CD4-positive, alpha-beta T cell treated with Interleukin-15 for 1 hour (primary cell): ENCODE results near the gene ARHGAP1.
"Not testable (repeated sequence)": the region's sequence is repeated elsewhere in the genome, so short reads cannot be mapped to it uniquely, and the experiment has no call there.

ENCODE experiments used
- DNase-seq: peaks from one replicate; pipeline ENCODE4 v3.0.0-alpha.2; 2020

The ARHGAP1 gene

DNA sequence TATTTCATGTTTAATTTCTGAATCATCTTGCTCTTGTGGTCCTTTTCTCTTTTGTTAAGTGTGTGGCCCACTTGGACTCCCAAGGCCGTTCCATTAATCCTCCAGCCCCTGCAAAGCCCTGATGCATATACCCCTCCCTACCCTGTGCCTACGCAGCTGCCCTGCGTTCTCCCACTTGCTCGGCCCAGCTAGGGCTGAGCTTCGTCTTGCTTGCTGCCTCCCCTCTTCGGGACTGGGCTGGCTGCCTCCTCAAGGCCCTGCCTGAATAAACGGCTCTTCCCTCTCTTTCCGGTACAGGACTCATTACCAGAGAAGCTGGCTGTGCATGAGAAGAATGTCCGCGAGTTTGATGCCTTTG lies 28.5 kb downstream of the ARHGAP1 start:
- no peak for DNase-seq

DNA sequence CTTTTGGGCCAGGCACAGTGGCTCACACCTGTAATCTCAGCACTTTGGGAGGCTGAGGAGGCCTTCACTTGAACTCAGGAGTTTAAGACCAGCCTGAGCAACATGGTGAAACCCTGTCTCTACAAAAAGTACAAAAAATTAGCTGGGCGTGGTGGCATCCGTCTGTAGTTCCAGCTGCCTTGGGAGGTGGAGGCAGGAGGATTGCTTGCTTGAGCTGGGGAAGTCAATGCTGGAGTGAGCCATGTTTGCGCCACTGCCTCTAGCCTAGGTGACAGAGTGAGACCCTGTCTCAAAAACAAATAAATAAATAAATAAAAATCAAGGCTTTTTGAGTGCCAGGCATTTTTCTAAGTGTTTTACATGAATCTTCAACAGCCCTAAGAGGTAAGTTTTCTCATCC lies 29.9 kb downstream of the ARHGAP1 start:
- not testable (repeated sequence) for DNase-seq

DNA sequence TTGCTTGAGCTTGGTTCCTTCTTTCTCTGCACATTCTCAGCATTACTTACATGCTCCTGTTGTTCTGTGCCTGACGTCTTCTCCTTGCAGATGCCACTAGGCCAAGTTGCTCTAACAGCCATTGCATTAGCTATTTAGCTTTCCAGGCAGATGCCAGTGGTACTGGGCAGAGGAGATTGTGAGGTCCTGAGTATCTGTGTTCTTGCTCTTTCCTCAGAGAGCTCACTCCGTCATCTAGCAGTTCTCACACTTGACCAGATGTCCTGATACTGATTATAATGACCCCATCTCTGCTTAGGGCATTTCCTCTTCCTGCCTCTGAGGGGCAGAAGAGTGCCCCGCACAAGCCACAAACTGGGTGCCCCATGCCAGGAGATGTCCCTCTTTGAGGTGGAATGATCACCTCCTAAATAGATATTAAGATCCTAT lies 30.7 kb downstream of the ARHGAP1 start:
- no peak for DNase-seq

DNA sequence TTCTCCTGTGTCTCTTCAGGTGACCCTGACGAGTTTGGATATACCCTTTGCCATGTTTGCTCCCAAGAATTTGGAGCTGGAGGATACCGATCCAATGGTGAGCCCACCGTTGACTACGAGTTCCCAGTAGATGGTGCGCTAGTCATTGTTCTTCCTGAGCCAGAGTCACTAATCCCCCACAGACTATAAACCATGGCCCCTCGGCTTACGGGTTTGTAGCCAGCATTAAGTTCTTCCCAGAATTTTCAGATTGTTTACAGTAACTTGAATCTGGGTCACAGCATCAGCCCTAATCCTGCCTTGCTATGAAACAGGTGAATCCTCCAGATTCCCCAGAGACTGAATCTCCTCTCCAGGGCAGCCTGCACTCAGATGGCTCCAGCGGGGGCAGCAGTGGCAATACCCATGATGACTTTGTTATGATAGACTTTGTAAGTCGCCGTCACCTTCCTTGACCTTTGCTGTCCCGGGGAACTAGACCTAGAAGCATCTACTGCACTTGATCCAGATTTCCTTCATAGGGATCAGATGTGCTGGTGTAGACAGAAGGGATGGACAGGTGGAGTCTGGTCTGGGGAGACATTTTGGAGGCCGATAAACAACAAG lies 31.8 kb downstream of the ARHGAP1 start:
- no peak for DNase-seq

DNA sequence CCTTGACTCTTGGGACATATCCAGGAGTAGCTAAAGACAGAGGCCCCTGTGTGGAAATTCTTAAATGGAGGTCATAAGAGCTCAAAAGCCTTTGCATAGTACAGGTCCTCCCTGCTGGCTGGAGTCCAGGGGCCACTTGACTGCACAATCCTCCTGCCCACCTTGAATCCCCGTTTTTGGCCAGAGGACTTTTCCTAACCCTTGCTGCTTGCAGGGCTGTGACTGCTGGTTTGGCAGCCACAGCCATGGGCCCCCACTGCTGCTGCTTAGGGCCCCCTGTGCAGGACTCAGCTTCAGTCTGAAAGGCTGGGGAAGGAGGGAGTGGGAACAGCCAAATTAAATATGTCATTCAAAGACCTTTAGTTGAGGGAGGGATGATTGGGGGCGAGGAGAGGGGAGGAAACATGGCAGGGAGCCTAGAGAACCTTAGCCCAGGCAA lies 33.4 kb downstream of the ARHGAP1 start:
- DNase-seq, result no peak

DNA sequence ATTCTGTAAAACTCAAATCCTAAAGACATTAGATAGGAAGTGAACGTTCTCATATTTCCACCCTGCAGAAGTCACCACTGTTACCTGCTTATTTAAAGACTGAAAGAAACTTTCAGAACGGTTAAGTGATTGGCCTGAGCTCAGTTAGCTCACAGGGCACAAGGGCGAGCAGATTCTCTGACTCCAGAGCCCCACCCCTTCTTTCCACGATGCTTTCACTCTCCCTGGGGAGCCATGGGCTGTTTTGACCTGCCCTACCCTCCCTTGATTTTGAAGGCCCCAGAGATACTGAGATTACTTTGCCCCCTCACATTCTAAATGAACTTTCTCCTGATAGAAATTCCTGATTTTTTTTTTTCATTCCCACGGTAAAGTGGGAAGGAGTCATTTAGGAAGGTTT lies 33.9 kb downstream of the ARHGAP1 start:
- no peak for DNase-seq

DNA sequence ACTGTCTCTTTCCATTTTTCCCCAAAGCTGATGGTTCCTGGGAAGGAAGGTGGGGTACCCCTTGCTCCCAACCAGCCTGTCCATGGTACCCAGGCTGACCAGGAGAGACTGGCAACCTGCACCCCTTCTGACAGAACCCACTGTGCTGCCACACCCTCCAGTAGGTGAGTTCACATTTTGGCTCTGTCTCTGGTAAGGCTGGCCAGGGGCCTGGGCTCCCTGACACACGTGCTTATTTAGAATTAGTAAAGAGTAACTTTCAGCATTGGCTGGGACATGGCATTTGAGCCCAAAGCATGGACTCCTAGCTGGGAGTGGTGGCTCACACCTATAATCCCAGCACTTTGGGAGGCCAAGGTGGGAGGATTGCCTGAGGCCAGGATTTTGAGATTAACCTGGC lies 35.1 kb downstream of the ARHGAP1 start:
- DNase-seq, result no peak

DNA sequence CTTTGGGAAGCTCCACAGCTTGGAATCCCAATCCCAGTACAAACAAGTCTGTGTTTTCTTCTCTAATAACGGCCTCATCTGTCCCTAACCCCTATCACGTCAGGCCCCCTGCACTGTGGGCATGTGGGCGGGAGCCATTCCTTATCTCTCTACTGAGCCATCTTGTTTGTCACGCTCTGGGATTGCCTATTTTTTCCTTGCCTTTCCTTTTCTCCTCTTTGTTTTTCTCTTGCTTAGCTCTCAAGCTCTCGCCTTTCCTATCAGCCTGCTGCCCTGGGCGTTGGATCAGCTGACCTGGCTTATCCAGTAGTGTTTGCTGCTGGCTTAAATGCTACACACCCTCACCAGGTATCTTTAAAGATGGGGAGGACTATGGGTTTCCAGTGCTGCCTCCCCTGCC lies 35.8 kb downstream of the ARHGAP1 start:
- DNase-seq, result no peak

DNA sequence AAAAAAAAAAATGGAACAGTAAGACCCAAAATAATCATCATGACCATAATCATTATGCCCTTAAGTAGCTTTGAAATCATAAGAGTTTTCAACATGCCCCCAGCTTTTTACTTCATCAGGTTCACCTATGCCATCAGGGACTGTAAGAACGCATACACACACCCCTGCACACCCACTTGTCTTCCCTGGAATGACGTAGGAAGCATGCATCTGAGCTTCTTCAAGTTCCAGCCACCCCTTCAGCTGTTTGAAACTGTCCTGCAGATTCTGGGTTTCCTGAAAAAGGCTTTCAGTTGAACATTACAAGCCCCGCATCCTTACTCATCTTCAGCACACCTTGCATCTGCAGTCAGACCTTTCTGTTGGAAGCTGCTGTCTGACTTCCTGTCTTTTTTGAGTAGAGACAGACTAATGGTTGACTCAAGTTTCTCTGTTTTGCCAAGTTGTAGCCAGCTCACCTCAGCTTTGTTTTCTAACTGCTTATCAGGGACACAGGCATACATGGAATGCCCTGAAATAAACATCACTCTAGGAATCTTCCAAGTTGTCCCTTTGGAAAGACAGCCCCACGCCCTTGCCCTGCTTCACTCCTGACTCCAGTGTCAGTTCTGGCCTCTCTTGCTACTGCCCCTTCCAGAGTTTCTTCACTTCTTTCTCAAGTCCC lies 37.0 kb downstream of the ARHGAP1 start:
- no peak for DNase-seq

DNA sequence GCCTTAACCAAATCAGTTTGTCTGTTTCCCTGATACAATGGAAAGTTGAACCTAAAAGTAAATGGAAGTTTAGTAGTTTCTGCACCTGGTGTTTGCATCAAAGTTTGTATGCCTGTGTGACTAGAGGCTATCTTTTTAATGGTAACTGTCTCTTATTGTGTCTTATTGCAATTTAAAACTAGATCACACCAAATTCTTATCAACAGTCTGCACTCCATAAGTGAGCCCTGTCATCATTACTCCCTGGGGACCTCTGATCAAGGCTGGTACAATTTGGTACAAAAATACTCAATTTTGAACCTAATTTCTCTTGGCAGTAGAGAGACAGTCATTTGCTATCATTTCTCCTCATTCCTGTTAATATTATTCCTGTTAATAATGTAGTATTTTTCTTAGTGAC lies 38.1 kb downstream of the ARHGAP1 start:
- DNase-seq, result no peak

DNA sequence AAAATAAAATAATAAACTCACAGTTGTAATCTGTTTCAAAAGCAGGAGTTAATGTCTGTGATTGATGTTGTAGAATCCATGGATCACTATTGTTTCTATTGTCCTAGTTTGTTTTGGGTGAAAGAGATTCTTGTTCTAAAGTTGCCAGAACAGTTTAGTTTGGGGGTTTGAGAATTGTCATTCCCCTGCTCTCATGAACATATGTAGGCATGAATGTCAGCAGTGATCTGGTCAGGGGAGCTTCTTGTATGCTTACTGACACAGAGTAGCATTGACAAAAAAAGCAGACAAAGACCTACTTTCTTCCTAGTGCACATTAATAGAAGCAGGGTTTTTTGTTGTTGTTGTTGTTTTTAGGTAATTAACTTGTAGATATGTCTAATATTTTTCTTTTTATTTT lies 38.6 kb downstream of the ARHGAP1 start:
- DNase-seq, result no peak

DNA sequence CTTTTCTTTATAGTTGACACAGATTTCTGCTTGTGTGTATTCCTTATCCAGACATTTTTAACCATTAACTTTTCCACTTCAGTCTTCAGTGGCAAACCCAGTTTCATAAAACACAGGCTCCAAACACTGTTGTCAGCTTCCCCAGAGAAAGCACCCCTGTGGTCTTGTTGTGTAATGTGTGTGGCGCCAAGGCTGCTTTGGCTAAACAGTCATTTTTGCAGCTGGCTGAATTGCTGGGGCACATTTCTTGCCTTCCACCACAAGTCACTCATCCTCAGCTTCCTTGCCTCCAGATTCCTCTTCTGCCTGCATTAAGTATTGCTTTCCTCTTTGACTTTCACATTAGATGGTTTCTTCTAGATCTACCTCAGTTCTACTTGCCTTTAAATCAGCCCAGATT lies 40.5 kb downstream of the ARHGAP1 start:
- no peak for DNase-seq

DNA sequence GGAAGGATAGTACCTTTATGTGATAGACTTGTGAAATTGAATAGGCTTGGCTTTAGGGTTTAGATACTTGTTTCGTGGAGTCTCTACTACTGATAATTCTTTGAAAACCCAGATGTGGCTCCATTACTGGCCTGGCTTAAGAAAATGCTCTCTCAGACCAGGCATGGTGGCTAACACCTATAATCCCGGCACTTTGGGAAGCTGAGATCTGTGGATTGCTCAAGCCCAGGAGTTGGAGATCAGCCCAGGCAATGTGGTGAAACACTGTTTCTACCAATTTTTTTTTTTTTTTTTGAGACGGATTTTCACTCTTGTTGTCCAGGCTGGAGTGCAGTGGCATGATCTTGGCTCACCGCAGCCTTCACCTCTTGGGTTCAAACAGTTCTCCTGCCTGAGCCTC lies 42.2 kb downstream of the ARHGAP1 start:
- DNase-seq, result no peak

DNA sequence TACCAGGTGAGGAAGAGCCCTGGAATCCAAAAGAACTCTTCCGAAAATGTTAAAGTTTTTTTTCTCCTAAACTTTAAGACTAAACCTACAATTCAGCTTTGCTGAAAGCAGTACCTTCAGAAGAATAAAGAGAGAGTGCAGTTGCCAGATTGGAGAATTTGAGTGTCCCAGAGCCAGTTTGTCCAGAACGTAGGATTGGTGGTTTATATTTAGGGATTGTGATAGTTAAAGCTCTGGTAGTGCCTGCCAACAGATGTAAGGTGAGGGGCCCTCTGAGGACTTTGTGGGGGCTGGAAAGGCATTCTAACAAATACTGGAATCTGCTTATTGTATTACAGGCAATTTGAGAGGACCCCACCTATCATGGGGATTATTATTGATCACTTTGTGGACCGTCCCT lies 43.2 kb downstream of the ARHGAP1 start:
- DNase-seq, result no peak

DNA sequence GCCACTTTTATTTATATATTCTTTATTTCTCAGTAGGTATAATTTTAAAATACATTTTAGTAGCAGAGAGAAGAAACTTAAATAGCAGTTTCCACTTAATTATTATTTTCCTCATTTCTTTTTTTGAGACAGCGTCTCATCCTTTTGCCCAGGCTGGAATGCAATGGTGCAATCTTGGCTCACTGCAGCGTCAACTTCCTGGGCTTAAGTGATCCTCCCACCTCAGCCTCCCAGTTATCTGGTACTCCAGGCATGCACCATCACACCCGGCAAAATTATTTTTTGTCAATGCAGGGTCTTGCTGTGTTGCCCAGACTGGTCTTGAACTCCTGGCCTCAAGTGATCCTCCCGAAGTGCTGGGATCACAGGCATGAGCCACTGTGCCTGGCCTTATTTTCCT lies 44.8 kb downstream of the ARHGAP1 start:
- DNase-seq, result no peak

DNA sequence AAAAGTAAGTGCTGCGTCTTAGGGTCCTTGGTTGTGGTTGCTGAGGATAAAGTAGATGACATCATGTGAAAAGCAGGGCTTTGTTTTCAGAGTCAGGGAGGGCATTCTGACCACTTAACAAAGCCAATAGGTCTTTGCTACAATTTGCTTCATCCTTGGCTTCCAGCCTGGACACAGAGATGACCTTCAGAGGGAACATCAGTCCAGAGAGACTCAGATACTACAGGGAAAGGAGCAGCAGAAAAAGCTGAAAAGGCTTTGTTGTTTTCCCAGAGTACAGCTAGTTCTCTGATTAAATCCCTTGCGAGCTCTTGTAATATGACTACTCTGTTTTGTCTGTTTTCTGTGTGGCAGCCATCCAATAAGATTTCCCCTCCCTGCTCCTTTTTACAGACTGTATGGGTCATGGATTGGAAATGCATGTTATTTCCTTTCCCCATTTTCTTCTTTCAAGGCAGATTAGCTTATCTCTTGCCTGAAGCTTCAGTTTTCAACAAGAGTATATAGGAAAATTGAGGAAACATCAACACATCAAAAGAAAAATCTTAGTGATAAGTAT lies 51.2 kb downstream of the ARHGAP1 start:
- no peak for DNase-seq

DNA sequence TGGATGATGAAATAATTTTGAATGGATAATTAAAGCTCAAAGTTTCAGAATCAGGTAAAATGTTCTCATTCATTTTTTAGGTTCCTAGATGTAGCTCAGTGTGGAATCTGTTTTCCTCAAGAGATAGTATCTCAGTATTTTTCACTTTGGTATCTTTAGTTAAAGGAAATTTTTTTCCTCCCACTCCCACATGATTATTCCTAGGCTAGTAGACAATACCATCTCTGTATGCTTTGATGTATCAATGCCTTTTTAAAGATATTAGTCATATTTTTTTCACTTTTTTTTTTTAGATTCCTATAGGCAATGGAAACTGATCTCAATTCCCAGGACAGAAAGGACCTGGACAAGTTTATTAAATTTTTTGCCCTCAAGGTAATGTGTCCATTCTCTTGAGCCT lies 56.4 kb downstream of the ARHGAP1 start:
- DNase-seq, result no peak

DNA sequence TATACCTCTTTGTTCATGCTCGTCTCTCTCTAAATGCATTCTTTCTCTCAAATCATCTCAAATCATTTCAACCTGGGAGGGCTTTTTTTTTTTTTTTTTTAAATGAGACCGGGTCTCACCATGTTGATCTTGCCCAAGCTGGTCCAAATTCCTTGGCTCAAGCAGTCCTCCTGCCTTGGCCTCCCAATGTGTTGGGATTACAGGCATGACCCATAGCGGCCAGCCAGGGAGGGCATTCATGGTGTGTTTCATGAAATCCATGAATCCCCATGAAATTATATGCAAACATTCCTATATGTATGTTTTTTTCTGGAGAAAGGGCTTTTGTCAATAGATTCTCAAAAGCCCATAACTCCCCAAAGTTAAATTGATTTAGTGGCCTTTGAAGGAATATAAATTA lies 56.9 kb downstream of the ARHGAP1 start:
- no peak for DNase-seq

DNA sequence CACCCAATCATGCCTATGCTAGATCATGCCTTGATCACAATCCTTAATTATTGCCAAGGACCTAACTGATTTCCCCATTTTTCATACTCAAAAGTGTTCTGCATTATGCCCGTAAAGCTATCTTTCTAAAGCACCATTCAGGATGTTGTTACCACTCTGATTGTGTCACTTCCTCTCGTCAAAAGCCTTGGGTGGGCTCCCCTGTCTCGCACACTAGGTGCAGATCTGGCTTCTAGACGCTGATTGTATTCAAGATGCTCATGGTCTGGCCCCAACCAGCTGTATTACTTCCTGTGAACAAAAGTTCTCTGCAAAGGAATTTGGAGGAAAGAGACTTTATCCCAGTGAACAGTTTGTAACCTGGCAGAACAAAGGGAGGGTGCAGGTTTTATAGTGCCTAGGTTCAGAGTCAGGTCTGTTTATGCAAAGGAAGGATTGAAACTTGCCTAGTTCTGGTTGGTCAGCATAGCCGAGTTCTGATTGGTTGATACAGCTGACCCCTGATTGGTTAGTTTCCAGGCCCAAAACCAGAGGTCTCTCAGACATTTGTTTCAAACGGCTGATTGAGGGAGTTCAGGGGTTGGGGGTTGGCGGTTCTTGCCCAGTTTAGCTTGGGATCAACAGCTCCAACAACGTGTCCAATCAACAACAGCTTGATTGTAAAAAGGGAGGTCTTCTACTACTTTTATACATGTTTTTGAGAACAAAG lies 57.6 kb downstream of the ARHGAP1 start:
- no peak for DNase-seq

DNA sequence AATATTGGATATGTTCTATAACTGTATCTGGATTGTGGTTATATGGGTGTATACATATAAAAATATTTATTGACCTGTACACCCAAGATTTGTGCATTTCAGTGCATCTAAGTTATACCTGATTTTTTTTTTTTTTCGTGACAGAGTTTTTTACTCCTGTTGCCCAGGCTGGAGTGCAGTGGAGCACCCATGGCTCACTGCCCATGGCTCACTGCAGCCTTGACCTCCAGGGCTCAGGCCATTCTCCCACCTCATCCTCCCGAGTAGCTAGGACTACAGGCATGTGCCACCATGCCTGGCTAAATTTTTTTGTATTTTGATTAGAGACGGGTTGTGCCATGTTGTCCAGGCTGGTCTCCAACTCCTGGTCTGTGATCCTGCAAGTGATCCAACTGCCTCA lies 58.8 kb downstream of the ARHGAP1 start:
- DNase-seq, result no peak

DNA sequence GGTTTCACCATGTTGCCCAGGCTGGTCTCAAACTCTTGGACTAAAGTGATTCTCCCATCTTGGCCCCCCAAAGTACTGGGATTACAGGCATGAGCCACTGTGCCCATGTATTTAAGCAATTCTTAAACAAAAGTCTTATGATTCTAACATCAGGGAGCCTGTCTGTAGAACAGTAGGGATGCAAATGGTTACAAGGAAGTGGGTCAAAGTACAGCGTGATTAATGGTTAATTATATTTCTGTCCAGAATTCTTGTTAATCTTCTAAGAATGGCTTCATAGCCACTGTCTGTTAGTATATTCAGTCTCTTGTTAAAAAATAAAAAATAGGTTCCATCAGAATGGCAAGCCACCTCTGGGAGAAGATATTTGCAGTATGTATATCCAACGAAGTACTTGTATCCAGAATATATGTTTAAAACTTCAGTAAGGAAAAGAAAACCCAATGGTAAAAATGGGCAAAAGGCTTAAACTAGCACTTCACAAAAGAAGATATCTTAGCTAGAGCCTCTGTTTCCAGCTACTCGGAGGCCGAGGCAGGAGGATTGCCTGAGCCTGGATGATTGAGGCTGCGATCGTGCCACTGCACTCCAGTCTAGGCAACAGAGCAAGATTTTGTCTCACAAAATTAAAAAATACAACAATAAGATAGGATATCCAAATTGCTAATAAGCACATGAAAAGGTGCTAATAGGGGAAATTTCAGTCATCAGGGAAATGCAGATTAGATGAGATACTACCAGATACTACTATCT lies 60.2 kb downstream of the ARHGAP1 start:
- no peak for DNase-seq

DNA sequence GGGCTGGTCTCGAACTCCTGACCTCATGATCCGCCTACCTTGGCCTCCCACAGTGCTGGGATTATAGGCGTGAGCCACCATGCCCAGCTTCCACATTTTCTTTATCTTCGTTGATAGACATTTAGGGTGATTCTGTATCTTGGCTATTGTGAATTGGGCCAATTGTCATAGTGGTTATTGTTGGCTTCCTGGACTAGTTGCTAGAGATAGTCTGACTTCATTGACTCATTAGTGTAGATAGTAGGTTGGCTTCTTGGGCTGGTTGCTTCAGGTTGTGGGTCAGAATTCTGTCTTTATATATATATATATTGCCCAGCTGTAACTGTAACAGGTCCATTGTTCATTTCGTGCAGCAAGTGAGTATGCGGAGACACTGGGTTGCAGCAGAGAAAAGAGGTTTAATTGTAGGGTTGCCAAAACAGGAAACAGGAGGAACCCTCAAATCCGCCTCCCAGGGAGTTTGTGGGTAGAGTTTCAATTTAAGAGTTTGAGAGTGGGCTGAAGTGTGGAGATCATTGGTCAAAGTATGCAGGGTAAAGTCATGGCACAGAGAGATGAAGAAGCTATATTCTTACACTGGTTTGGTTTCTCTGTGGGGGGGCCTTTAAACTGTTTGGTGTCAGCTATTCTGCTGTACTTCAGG lies 61.1 kb downstream of the ARHGAP1 start:
- DNase-seq, result no peak

DNA sequence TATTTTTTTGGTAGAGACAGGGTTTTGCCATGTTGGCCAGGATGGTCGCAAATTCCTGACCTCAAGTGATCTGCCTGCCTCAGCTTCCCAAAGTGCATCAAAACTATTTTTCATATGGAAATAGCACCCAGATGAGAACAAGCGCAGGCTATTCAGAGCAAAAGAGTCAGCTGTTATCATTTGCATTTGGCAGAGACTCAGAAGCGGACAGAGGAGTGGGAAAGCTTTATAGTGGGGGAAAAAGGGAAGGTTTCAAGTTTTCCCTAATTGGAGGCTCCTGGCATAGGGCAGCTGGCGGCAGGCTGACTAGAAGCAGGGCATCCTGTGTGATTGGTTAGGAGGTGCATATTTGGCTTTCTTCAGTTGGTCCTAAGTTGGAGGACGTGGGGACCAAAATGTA lies 62.9 kb downstream of the ARHGAP1 start:
- DNase-seq, result no peak
